Kidney glomerular epithelial cell (primary cell): Measurements from ENCODE around the gene LRRC4B.
A peak's percentile ranks its signal among the peaks of the same experiment; 100 is the strongest.

ENCODE experiments used
- DNase-seq: peaks from one replicate; lab custom pipeline; 2025; lab: John Stamatoyannopoulos, UW

The LRRC4B gene

DNA sequence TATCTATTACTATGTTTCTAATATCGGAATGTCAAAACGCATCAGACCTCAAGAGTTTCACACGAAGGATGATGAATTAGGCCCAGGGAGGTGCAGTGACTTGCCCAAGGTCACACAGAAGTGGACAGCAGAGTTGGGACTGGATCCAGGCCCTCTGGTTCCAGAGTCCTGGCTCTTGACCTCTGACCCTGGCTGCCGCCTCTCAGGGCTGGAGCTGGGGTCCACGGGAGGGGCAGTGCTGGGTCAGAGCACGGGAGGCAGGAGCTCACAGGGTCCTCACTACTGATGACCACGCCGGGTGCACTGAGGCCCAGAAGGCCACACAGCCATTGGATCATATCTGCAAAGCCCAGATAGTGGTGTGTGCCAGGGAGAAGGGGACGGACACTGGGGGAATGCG, 45.4 kb downstream of the LRRC4B start:
- DNase-seq, result no peak

DNA sequence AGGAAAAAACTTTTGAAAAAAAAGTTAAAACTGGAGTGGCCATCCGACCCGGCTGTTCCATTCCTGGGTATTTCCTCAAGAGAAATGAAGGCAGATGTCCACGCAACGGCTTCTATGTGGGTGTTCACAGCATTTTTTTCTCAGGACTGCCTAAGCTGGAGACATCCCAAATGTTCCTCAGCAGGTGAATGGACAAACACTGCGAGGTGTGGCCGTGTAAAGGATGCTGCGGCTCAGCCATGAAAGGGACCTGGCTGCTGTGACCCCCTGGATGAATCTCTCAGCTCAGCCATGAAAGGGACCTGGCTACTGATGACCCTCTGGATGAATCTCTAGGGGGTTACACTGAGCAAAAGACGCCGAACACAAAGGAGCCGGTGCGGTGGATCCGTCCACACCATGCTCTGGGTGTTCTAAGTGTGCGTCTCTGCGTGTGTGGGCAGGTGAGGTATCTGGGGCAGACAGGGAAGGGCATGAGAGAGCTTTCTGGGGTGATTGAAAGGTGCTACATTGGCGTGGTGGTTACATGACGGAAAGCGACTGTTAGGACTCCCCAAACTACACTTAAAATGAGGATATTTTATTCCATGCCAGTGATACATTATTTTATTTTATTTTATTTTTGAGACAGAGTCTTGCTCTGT, 47.3 kb downstream of the LRRC4B start:
- no peak for DNase-seq

DNA sequence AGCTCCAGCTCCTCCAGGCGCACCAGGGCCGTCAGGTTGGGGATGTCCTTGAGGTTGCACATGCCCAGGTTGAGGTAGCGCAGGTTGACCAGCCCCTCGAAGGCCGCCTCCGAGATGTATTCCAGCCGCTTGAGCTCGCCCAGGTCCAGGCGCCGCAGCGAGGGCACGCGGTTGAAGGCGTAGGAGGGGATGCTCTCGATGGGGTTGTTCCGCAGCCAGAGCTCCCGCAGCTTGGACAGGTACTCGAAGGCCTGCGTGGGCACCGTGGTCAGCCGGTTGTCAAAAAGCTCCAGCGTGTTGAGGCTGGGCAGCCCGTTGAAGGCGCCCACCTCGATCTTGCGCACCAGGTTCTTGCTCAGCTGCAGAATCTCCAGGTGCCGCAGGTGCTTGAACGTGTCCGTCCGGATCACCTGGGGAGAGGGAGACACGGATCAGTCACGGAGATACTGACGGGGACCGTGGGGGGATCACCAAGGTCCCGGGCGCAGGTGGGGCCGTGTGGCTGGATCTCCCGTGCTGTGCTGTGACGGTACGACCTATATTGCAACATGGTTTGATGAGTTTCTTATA, 49.1 kb downstream of the LRRC4B start:
- no peak for DNase-seq

GRCh38 chr19:50518091-50519005, 49.9 kb downstream of the LRRC4B start:
- DNase-seq, result no peak

- DNase-seq, result no peak
Measured at GRCh38 chr19:50517704-50518075, 50.5 kb downstream of the LRRC4B start.

- DNase-seq, result no peak
Measured at GRCh38 chr19:50516964-50517703, 51.1 kb downstream of the LRRC4B start.

- DNase-seq, result no peak
Measured at GRCh38 chr19:50516456-50516855, 51.8 kb downstream of the LRRC4B start.

DNA sequence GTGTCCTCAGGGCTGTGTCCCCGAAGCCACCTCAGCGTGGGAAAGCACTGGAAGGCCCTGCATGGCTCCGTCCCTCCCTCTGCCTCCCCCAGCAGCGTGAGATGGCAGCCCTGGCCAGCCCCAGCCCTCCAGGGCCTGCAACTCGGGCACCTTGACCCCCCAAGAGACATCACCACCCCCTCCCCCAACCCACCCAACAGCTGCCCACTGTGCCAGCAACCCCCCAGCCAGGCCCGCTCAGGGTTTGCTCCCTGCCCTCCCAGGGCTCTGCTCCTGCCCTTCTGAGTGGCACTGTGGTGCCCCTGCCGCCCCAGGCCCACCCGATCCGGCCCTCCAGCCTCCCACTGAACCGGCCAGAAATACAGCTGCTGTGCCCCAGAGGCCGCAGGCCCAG, 53.1 kb downstream of the LRRC4B start:
- no peak for DNase-seq

DNA sequence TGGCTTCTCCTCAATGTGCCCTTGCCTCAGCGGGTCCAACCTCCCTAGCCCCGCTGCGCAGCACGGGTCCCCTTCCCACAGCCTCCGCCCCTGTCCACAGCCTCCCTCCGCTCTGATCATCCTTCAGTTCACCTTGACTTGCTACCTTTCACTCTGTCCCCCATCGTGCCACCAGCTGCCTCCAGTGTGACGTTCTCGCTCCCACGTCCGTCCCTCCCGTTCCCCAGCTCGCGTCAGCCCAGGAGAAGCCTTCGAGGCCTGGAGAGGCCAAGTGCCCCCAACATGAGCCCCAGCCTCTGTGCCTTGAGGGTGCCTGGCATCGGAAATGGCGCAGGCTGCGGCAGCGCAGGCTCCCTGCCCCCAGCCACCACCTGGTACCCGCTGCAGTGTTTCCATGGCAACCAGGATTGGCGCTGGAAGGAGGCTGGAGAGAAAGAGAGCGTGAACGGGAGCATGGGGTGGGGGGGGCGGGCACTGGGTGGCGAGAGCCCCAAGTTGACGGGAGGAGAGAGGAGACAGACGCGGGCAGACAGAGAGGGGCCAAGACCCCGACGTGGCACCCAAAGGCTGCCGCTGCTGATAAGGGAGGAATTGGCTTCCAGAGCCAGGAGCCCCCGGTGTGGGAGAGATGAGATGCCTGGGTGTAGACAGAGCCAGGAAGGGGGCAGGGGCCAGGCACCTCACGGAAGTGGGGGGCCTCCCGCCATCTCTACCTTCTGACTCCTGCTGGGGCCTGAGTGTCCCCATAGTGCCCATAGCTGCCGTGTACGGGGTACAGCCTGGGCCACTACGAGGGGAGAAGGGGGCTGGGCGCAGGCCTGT, 53.7 kb downstream of the LRRC4B start:
- DNase-seq, result no peak

- no peak for DNase-seq
Measured at GRCh38 chr19:50513746-50514345, 54.4 kb downstream of the LRRC4B start, which contains the start of gene ASPDH. ASPDH (minus strand) TSS chr19:50513913; CDS start chr19:50513823, 90 bp downstream.

DNA sequence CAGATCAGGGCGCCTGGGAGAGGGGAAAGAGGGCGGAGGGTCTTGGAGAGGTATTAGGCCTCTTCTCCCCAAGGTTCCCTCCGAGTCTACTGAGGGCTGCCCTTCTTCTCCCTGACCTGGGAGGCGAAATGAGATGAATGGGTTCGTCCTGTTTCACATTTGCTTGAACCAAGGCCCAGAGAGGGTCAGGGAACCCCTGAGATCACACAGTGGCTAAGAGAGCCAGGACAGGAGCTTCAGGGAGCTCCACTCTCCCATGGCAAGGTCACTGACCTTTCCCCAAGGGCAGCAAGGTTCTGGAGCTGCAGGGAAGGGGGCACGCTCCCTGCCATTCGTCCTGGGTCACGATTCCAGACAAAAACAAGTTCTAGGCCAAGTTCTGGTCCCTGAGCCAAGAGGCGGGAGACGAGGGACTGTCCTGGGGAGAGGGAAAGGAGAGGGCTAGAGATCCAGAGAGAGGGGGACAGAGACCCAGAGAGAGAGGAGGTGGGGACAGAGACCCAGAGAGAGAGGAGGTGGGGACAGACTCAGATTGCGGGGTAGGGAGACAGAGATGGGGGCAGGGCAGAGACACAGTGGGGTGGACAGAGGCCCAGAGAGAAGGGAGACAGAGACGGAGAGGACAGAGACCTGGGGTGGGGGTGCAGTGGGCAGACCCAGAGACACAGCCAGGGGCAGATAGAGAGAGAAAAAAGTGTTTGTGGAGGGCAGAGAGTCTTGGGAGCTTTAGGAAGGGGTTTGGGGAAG, 55.1 kb downstream of the LRRC4B start:
- DNase-seq, result no peak

GRCh38 chr19:50512112-50512998, 55.9 kb downstream of the LRRC4B start:
- DNase-seq, result no peak

- peak; percentile 98 for DNase-seq
Measured at GRCh38 chr19:50511069-50511822, 57.0 kb downstream of the LRRC4B start, which contains the start of gene JOSD2. JOSD2 (minus strand) TSS chr19:50511191; CDS start chr19:50510431, 760 bp downstream.

- no peak for DNase-seq
Measured at GRCh38 chr19:50510700-50511068, 57.6 kb downstream of the LRRC4B start.

DNA sequence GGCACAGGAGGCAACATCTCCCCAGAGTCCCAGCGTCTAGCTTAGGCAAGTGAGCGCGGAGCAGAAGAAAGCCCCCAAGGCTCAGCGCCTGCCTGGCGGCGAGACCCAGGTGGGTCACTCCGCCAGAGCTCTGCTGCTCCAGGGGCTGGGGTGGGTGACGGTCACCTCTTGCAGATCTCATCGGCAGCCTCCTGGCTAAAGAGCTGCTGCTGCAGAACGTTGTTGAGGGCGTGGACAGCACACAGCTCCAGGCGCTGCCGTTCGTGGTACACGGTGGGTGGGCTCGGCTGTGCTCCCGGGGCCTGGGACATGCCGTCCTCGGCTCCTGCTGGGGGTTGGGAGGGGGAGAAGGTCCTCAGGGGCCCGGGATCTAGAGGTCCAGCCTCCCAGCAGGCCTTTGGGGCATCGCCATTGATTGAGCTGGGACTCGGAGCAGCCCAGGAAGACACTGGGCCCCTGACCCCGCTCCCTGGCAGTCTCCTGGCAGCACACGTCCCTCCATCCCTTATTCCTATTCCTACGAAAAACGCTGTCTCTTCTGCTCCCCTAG, 58.0 kb downstream of the LRRC4B start:
- DNase-seq, result no peak

GRCh38 chr19:50509366-50509765, 58.9 kb downstream of the LRRC4B start:
- no peak for DNase-seq

DNA sequence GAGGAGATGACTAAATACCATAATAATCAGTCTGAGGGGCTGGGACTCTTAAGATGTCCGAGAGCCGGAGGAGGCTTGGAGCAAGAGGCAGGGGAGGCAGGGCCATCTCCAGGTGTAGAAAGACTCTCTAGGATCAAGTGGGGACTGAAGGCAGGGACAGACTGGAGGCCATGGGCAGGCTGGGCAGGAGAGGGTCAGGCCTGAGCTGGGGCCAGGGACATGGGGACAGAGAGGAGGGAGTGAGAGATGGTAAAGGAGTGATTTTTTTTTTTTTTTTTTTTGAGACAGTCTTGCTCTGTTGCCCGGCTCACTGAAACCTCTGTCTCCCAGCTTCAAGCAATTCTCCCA, 59.4 kb downstream of the LRRC4B start:
- DNase-seq, result no peak

- no peak for DNase-seq
Measured at GRCh38 chr19:50507376-50507775, 60.9 kb downstream of the LRRC4B start.
